ENCODE data around the gene MEF2A. TPM values are rescaled to one million over a fixed set of nuclear protein-coding genes. Genes with fewer than 3 reads are reported as not detected.

The MEF2A gene
- total RNA-seq, 1 experiment from 2014 or later: 30.7 TPM

DNA sequence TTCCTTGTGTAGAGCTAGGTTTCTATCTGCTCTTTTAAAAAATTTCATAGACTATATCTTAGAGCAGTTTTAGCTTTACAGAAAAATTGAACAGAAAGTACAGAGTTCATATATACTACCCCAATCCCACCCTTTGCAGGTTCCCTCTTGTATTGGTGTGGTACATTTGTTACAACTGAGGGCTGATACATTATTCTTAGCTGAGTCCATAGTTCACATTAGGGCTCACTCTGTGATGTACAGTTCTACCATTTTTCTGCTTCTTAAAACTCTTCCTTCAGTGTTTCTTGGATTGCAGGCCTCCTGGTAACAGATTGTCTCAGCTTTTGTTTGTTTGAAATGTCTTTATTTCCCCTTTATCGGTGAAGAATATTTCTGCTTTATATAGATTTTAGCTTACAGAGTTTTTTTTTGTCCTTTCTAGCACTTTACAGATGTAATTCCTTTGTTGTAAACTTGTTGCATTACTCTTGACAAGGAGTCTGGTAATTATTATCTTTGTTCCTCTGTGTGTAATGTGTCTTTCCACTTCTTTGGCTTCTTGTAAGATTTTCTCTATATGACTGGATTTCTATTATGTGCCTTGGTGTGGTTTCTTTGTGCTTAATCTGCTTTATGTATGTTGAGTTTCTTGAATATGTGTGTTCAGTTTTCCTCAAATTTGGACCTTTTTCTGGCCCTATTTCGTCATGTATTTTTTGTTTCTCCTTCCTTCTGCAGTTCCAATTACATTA, 25.3 kb downstream of the MEF2A start:
- Mint-ChIP-seq H3K4me1 (peaks cover 65% of the 10 kb centered on the region), H3K36me3 (peaks cover 14% of the 10 kb centered on the region), H3K27ac (no peak overlapping the region), H3K9me3 (peaks cover 10% of the 10 kb centered on the region), H3K4me3 (no peak overlapping the region), H3K27me3 (ENCODE audit: low read depth) (no peaks in the 10 kb centered on the region)
- TF ChIP-seq SOX15 (CRISPR knock-in tag; IDR thresholded peaks at IDR 0.05) (no peak), ZNF232 (CRISPR knock-in tag; IDR thresholded peaks at IDR 0.05) (no peak), RORB (CRISPR knock-in tag; IDR thresholded peaks at IDR 0.05) (no peak), CBFB (CRISPR knock-in tag; IDR thresholded peaks at IDR 0.05; ENCODE audit: low read depth) (no peak), IRF2 (CRISPR knock-in tag; IDR thresholded peaks at IDR 0.05; ENCODE audit: borderline replicate concordance, low read depth) (no peak), NFATC4 (CRISPR knock-in tag; IDR thresholded peaks at IDR 0.05) (no peak), ZBTB21 (CRISPR knock-in tag; IDR thresholded peaks at IDR 0.05; ENCODE audit: borderline replicate concordance) (no peak), GRHL2 (CRISPR knock-in tag; IDR thresholded peaks at IDR 0.05; ENCODE audit: insufficient replicate concordance, severe bottlenecking) (no peak), ZNF671 (CRISPR knock-in tag; IDR thresholded peaks at IDR 0.05) (no peak), ETV6 (CRISPR knock-in tag; IDR thresholded peaks at IDR 0.05) (no peak), TP53 (CRISPR knock-in tag; IDR thresholded peaks at IDR 0.05) (no peak), NFE2L1 (CRISPR knock-in tag; IDR thresholded peaks at IDR 0.05) (no peak)
- TF ChIP-seq, protein P1, sequence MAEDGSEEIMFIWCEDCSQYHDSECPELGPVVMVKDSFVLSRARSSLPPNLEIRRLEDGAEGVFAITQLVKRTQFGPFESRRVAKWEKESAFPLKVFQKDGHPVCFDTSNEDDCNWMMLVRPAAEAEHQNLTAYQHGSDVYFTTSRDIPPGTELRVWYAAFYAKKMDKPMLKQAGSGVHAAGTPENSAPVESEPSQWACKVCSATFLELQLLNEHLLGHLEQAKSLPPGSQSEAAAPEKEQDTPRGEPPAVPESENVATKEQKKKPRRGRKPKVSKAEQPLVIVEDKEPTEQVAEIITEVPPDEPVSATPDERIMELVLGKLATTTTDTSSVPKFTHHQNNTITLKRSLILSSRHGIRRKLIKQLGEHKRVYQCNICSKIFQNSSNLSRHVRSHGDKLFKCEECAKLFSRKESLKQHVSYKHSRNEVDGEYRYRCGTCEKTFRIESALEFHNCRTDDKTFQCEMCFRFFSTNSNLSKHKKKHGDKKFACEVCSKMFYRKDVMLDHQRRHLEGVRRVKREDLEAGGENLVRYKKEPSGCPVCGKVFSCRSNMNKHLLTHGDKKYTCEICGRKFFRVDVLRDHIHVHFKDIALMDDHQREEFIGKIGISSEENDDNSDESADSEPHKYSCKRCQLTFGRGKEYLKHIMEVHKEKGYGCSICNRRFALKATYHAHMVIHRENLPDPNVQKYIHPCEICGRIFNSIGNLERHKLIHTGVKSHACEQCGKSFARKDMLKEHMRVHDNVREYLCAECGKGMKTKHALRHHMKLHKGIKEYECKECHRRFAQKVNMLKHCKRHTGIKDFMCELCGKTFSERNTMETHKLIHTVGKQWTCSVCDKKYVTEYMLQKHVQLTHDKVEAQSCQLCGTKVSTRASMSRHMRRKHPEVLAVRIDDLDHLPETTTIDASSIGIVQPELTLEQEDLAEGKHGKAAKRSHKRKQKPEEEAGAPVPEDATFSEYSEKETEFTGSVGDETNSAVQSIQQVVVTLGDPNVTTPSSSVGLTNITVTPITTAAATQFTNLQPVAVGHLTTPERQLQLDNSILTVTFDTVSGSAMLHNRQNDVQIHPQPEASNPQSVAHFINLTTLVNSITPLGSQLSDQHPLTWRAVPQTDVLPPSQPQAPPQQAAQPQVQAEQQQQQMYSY (CRISPR knock-in tag; IDR thresholded peaks at IDR 0.05): no peak
- TF ChIP-seq, protein P2, sequence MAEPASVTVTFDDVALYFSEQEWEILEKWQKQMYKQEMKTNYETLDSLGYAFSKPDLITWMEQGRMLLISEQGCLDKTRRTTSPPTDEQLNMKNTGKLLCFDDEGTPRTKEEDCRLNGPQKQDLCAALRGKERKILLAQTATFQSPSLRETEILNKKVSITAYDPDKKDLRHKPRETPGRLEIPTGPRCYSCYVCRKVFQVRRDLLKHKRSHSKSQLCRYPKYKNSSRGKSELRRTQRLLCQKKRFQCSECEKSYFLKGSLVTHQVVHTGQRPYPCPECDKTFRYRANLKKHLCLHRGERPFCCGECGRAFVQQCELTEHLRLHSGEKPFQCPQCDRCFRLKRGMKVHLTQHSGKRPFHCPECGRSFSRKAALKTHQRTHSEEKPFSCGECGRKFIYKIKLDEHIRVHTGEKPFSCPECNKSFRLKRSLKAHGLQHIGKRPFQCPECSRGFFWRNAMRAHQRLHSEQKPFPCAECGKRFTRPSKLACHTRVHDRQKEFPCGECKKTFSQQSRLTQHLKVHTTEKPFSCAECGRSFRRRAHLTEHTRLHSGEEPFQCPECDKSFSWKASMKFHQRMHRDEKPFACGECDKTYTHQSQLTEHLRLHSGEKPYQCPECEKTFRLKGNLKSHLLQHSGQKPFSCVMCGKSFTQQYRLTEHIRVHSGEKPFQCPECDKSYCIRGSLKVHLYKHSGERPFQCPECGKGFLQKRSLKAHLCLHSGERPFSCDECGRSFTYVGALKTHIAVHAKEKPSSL (CRISPR knock-in tag; conservative IDR thresholded peaks at IDR 0.05): no peak
- TF ChIP-seq, protein P3, sequence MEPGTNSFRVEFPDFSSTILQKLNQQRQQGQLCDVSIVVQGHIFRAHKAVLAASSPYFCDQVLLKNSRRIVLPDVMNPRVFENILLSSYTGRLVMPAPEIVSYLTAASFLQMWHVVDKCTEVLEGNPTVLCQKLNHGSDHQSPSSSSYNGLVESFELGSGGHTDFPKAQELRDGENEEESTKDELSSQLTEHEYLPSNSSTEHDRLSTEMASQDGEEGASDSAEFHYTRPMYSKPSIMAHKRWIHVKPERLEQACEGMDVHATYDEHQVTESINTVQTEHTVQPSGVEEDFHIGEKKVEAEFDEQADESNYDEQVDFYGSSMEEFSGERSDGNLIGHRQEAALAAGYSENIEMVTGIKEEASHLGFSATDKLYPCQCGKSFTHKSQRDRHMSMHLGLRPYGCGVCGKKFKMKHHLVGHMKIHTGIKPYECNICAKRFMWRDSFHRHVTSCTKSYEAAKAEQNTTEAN (CRISPR knock-in tag; IDR thresholded peaks at IDR 0.05): no peak
- TF ChIP-seq, protein P4, sequence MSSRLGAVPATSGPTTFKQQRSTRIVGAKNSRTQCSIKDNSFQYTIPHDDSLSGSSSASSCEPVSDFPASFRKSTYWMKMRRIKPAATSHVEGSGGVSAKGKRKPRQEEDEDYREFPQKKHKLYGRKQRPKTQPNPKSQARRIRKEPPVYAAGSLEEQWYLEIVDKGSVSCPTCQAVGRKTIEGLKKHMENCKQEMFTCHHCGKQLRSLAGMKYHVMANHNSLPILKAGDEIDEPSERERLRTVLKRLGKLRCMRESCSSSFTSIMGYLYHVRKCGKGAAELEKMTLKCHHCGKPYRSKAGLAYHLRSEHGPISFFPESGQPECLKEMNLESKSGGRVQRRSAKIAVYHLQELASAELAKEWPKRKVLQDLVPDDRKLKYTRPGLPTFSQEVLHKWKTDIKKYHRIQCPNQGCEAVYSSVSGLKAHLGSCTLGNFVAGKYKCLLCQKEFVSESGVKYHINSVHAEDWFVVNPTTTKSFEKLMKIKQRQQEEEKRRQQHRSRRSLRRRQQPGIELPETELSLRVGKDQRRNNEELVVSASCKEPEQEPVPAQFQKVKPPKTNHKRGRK (CRISPR knock-in tag; IDR thresholded peaks at IDR 0.05; ENCODE audit: borderline replicate concordance): no peak
- TF ChIP-seq, protein P5, sequence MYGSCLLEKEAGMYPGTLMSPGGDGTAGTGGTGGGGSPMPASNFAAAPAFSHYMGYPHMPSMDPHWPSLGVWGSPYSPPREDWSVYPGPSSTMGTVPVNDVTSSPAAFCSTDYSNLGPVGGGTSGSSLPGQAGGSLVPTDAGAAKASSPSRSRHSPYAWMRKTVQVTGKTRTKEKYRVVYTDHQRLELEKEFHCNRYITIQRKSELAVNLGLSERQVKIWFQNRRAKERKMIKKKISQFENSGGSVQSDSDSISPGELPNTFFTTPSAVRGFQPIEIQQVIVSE (CRISPR knock-in tag; IDR thresholded peaks at IDR 0.05; ENCODE audit: borderline replicate concordance): no peak
- TF ChIP-seq, protein P6, sequence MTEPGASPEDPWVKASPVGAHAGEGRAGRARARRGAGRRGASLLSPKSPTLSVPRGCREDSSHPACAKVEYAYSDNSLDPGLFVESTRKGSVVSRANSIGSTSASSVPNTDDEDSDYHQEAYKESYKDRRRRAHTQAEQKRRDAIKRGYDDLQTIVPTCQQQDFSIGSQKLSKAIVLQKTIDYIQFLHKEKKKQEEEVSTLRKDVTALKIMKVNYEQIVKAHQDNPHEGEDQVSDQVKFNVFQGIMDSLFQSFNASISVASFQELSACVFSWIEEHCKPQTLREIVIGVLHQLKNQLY (CRISPR knock-in tag; IDR thresholded peaks at IDR 0.05): no peak
- TF ChIP-seq, protein P7, sequence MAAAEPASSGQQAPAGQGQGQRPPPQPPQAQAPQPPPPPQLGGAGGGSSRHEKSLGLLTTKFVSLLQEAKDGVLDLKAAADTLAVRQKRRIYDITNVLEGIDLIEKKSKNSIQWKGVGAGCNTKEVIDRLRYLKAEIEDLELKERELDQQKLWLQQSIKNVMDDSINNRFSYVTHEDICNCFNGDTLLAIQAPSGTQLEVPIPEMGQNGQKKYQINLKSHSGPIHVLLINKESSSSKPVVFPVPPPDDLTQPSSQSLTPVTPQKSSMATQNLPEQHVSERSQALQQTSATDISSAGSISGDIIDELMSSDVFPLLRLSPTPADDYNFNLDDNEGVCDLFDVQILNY (CRISPR knock-in tag; IDR thresholded peaks at IDR 0.05): no peak
- TF ChIP-seq, protein P8, sequence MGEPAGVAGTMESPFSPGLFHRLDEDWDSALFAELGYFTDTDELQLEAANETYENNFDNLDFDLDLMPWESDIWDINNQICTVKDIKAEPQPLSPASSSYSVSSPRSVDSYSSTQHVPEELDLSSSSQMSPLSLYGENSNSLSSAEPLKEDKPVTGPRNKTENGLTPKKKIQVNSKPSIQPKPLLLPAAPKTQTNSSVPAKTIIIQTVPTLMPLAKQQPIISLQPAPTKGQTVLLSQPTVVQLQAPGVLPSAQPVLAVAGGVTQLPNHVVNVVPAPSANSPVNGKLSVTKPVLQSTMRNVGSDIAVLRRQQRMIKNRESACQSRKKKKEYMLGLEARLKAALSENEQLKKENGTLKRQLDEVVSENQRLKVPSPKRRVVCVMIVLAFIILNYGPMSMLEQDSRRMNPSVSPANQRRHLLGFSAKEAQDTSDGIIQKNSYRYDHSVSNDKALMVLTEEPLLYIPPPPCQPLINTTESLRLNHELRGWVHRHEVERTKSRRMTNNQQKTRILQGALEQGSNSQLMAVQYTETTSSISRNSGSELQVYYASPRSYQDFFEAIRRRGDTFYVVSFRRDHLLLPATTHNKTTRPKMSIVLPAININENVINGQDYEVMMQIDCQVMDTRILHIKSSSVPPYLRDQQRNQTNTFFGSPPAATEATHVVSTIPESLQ (CRISPR knock-in tag; IDR thresholded peaks at IDR 0.05): no peak
- POLR2A ChIA-PET: no interaction called here
- no peak for ATAC-seq
- CTCF ChIA-PET: interaction anchor here (1.0 kb wide), 1 partner anchor 113 kb away, joined by 3 read pairs; no protein-coding TSS in a partner anchor
- no peak for DNase-seq (ENCODE audit: low spot score)
